HL-60/S4 (cell line): ENCODE results near the gene PCDH8.

ENCODE experiments used
- in situ Hi-C: fragments of 300-500 bp; cut with MboI; formaldehyde crosslinking; loops from 2 replicates; pipeline ENCODE4 v1.14.3; 2022; ENCODE audit warnings: low sequenced_read_pairs

Gene PCDH8

DNA sequence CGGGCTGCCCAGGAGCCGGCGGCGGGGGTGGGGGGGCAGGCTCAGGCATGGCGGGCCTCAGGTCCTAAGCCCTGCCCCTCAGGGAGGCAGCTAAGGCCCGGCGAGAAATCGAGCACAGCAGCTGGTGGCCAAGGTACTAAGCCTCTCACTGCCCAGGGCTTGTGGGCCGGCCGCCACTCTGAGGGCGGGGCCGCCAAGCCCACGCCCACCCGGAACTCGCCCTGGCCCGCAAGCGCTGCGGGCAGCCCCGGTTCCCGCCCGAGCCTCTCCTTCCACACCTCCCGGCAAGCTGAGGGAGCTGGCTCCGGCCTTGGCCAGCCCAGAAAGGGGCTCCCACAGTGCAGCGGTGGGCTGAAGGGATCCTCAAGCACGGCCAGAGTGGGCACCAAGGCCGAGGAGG, 33.1 kb downstream of the PCDH8 start:
- in situ Hi-C loops: no loop called here

DNA sequence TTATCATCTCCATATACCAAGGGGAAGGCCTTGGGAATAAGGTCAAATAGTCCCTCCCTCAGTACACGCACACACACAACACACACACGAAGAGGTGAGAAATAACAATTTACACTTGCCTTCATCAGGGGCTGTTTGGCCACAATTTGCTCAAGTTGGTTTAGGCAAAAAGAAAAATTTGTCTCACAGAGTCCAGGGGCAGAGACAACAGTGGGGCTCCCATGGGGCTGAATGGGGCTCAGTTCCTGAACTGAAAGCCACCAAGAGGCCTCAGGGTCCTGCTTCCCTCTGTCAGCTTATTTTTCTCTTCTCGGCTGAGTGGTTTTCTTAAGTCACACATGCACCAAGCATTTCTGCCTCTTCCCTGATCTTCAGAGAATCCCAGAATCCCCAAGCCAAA, 35.5 kb downstream of the PCDH8 start:
- in situ Hi-C loops: no loop called here

DNA sequence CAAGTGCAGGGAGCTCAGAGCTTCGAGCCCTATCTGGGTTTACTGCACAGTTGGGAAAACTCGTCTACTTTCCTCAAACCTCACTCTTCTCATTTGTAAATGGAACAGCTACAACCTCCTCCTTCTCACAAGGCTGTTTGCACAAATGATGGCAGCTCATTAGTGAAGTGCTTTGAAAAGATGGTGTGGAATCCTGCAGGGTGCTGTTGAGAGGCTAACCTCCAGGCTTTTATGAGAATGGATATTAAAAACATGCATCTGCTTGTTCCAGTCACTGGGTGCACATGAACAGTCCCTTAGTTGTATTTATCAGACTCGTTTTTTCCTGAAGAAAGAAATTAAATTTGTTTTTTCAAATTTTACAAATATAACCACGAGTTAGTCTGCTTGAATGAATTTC, 36.6 kb downstream of the PCDH8 start:
- in situ Hi-C loops: no loop called here

DNA sequence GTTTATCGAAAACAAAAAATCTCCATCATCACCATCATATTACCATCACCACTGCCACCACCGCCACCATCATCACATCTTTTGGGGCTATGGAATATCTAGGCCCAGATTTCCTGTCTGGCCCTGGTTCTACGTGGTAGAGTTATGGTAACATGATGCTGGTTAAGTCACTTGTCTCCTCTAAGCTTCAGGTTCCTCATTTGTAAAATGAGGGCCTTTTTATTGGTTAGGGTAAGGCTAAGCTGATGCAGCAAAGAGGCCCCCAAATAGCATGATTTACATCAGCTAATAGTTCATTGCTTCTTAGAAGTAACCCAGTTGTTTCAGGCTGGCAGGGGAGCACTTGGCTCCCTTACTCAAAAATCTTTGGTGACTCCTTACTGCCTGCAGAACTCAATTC, 37.9 kb downstream of the PCDH8 start:
- in situ Hi-C loops: no loop called here

DNA sequence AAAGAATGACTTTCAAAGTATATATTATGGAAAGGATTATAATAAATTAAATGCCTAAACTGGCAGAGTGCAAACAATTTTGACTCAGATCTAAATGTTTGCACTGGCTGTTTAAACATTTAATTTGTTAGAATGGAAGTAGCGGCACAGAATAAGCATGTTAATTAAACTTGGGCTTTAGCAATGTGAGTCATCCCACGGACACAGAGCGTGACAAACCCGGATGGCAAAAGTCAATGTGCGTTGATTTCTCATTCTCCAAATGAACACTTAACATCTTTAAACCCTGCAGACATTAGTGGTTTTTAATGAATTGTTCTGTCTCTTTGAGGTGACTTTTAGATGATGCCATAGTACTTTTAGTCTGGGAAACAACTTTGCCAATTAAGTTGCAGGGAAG, 38.4 kb downstream of the PCDH8 start:
- in situ Hi-C loops: no loop called here

DNA sequence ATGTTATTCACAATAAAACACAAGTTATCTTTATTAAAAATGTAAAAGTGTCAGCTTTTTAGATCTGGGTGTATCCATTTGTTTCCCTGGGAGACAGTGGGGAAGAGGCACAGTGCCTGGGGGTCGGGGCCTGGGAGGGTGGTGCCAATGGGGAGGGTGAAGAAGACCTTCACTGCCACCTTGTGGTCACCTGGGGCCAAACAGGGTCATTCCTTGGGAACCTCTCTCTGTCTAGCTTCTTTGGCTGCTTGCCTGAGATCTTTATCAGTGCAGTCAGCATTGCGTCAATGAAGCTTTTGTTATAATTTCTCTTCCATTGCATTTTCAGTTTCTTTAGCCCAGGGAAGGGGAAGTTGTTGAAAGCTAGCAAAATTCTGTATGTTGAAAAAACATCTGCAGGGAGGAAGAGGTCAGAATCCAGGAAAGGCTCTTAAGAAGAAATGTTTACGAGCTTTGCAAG, 39.1 kb downstream of the PCDH8 start:
- in situ Hi-C loops: no loop called here

DNA sequence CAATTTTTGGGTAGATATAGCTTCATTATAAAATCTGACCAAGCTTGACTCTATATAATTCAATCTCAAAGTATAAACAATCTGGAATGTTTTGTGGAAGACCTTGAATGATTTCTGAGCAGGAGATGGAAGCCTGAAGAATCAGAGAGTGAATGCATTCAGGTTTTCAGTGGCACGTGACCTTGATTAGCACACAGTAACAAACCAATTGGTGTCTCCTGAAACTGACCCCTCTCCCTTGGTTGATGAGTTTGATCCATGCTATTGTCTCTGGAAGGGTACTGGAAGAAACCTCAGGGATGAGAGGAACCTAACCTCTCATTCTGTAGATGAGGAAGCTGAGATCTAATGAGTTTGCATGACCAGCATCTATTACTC, 39.6 kb downstream of the PCDH8 start:
- in situ Hi-C loops: no loop called here

DNA sequence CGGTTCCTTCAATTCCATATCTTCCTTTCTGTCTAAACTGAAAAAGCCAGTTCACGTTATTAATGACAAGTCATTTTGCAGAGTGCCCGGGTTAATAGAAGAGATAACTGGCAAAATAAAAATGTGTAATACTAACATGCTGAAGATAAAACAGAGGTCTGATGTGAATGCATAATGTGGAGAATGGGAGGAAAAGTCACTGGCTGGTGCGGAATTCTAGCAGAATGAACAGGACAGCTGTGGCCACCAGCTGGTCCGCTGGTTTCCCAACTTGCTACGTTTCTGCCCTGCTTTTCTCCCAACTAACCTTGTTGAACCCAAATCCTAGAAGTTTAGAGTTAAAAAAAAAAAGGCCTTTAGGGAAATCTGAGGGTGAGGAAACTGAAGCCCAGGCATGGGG, 42.4 kb downstream of the PCDH8 start:
- in situ Hi-C loops: no loop called here

DNA sequence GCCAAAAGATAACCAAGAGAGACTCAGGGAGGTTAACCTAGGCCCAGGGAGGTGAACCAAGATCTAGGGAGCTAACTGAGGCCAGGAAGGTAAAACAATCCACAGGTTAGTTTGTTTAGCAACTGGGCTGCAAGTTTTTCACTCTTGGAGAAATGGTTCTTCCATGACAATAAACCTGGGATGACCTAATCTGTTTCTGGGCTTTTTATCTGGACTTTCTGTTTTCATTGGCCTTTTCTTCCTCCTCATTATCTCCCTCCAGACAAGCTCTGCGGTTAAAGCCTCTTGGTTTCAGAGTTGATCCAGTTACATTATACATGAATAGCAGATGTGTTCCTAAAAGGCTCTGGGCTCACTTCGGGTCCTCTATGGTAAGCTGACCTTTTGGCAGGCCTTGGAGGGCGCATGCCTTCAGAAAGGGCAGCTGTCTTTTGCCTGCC, 44.2 kb downstream of the PCDH8 start:
- in situ Hi-C loops: no loop called here

DNA sequence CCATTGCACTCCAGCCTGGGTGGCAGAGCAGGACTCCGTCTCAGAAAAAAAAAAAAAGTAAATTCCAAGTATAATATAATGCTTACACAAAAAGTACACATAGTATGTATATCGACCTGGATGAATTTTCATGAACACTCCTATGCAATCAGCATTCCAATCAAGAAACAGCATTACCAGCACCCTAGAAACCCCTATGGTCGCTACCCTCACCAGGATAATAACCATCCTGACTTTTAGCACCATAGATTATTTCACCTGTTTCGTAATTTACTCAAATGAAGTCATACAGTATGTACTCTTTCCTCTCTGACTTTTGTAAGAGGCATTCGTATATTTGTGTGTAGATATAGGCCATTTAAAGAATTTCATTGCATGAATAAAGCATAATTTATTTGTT, 47.6 kb downstream of the PCDH8 start:
- in situ Hi-C loops: no loop called here

DNA sequence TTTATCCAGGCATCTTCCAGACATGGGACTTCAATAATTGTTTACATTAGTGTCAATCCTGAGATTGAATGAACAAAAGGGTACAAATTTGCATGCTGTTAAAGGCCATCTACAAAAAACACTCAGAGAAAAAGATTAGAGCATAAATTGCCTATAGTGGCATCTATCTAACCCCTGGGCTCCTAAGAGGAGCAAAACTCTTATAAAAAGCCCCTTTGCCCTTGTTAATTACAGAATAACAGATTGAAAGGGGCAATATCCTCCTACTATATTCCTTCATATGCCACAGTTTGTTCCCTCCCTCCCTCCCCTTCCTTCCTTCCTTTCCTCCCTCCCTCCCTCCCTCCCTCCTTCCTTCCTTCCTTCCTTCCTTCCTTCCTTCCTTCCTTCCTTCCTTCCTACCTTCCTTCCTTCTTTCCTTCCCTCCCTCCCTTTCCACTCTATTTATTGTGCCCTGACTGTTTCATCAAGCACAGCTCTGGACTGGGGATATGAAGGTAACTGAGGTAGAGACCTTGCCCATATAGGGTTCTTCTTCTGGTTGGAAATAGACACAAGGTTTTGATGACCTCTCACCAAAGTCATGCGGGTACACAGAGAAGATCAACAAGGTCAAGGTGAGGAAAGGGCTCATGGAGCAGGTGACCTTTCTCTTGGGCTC, 49.5 kb downstream of the PCDH8 start:
- in situ Hi-C loops: no loop called here

DNA sequence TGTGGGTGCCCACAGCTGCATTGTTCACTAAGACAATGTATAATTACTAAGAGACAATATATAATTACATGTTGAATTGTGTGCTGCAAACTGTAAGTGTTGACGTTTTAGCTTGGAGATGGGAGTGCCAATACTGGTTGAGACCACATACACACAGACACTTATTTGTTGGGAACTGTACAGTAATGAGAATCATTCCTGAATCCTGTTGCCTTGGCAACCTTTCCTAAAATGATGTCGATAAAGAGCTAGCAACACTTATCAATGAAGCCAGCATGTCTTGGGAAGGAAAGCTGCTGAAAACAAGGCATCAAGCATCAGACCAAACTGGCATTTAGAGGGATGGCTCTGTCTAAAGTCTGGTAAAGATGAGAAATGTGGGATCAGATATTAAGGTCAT, 51.3 kb downstream of the PCDH8 start:
- in situ Hi-C loops: no loop called here

DNA sequence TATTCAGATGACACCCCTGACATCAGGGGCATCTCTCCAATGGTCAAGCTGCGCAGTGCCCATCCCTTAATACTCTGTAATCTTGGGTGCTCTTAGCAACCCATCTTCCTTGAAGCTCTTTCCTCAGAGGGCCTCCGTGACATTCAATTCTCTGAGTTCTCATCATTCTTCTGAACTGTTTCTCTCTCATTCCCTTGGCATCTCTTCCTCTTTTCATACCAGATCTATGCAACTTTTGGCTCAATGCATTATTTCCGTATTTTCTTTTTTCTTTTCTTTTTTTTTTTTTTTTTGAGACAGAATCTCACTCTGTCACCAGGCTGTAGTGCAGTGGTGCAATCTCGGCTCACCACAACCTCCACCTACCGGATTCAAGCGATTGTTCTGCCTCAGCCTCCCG, 53.9 kb downstream of the PCDH8 start:
- in situ Hi-C loops: no loop called here

DNA sequence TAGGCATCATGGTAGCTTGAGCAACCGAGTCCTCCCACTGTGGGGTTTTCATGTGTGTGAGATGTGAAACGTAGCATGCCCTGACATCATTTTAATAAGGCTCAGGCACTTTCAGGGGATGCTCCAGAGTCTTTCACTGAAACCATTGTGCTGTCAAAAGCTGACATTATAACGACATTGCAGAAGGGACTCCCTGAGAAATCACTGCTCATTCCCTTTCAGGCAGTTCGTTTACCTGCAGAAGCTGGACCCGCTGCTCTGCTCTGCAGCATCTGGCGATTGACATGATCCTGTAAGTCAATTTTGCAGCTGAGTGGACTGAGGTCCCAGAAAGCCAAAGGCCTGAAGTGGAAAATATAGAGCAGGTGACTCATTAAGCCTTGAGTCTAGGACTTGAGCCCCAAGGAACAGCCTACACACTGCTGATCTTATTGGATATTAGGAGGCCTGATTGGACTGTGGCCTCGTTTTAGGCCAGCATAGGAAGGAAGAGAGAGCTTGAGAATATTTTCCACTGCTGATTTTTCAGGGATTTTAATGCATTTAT, 54.9 kb downstream of the PCDH8 start:
- in situ Hi-C loops: no loop called here
